Muscle of arm (tissue), 12 donors: ENCODE measurements around the gene MUCL3. TPM values are rescaled to one million over a fixed set of nuclear protein-coding genes. Genes with fewer than 3 reads are reported as not detected.
"Not testable (repeated sequence)": the region's sequence is repeated elsewhere in the genome, so short reads cannot be mapped to it uniquely, and the experiment has no call there.

Source experiments
- DNase-seq: peaks from one replicate; pipeline ENCODE4 v3.0.0-alpha.2; 2013
- polyA plus RNA-seq, 12 donors: library from polyadenylated mRNA; unstranded; fragments of 120-200 nt; gene quantifications; one replicate each; pipeline ENCODE4 v1.2.1, GENCODE V29; 2013; ENCODE audit not compliant: insufficient read length in 12 of 12

The MUCL3 gene
- polyA plus RNA-seq, 12 donors = 0.04 to 0.06 TPM; not detected in 10

DNA sequence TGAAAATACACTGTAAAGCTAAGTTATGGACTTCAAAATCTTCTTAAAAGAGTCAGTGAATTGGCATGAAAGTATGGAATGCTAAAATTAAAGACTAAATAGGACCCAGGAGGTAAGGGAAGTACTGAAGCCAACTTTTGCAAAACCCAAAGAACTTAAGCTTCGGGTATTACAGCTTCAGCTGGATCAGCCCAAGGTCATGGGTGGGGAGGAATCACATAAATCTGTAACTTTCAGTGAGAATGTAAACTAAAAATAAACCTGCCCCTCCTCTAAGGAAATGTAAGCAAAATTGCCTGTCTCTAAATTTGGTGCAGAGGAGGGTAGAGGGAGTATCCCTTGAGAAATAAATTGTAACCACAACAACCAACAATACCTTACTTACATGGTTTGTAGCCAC, 38.4 kb downstream of the MUCL3 start:
- no peak for DNase-seq

DNA sequence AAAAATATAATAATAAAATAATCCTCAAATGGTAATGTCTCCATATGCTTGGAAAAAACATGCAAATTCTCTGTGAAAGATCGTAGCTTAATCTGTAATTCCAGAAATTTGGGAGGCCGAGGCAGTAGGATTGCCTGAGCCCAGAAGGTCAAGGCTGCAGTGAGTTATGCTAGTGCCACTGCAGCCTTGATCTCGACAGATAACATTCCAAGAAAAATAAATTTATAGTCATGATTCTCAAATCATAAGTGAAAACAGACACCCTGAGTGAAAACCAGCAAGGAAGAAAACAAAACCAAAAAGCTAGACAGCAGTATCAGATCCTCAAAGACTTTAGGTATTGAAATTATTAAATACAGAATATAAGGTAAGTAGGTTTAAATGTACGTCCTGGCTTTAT, 38.9 kb downstream of the MUCL3 start:
- no peak for DNase-seq

DNA sequence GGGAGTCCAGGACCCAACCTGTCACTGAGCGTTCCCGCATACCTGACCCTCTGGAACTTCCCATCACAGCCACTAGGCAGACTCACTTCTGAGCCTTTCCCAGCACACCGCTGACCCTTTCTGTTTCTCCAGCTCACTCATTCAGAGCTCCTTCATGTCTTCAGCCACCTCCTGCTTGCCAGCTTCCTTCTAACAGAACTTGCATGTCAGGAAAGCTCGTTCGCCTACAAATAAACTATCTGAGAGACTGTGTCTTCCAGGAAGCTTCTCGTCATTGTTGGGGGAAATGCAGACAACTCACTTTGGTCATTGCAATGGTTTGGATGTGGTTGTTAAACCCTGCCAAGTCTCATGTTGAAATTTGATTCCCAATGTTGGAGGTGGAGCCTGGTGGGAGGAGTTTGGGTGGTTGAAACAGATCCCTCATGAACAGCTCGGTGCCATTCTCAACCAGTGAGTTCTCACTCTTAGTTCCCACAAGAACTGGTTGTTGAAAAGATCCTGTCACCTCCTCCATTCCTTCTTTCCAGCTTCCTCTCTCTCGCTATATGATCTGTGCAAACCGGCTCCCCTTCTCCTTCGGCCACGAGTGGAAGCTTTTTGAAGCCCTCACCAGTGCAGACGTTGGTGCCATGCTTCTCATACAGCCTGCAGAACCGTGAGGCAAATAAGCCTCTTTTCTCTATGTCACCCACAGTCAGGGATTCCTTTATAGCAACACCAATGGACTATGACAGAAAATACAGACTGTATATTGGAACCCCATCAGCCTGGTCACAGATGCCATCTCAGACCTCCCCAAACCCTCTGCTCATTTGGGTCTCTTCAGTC, 41.4 kb downstream of the MUCL3 start:
- DNase-seq = peak; percentile 34

DNA sequence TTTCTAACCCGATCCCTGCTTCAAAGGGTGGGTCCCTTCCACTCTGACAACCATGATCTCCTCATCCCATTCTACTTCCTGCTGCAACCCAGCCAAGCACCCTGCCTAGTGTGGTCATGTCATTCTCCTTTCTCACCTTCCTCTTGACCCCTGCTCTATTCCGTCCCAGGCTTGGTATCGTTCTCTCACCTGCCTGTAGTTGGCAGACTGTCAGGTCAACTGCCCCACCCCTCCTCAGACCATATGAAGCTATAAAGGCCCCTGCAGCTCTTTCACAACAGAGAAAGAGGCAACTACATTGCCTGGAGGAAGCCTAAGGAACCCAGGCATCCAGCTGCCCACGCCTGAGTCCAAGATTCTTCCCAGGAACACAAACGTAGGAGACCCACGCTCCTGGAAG, 42.7 kb downstream of the MUCL3 start, which contains the start of gene MUC21:
Gene MUC21 (plus strand): TSS at position 280 of the 400 bp plus-strand sequence. CDS start 241 bp downstream, outside the sequence.
- no peak for DNase-seq

DNA sequence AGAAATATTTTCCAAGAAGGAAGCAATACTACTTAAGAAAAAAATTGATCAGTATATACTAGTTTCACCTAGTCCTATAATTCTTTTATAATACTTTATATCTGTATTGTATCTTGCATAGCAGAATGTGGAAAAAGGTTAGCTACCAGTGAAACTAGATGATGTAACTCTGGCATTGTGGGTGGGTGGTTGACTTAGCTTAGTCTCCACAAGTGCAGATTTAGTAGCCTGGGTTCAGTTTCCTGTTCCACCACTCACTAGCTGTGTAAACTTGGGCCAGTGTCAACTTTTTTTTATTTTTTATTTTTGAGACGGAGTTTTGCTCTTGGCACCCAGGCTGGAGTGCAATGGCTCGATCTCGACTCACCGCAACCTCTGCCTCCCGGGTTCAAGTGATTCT, 44.7 kb downstream of the MUCL3 start:
- no peak for DNase-seq

DNA sequence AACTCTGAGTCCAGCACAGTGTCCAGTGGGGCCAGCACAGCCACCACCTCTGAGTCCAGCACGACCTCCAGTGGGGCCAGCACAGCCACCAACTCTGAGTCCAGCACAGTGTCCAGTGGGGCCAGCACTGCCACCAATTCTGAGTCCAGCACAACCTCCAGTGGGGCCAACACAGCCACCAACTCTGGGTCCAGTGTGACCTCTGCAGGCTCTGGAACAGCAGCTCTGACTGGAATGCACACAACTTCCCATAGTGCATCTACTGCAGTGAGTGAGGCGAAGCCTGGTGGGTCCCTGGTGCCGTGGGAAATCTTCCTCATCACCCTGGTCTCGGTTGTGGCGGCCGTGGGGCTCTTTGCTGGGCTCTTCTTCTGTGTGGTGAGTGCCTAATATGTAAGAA, 46.5 kb downstream of the MUCL3 start:
- DNase-seq = no peak

DNA sequence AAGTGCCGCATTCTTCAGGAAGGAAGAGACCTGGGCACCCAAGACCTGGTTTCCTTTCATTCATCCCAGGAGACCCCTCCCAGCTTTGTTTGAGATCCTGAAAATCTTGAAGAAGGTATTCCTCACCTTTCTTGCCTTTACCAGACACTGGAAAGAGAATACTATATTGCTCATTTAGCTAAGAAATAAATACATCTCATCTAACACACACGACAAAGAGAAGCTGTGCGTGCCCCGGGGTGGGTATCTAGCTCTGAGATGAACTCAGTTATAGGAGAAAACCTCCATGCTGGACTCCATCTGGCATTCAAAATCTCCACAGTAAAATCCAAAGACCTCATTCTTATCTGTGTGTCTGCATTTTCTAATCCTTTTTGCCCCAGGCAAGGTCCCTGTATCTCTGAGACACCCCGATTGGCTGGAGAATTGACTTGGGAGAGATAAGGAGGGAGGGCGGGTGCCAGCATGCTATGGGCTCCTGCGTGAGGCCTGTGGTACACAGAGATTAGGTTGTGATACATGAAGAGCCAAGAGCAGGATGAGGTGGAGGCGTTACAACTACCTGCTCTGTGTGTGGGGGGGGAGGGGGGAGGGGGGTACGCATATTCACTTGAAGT, 47.5 kb downstream of the MUCL3 start:
- DNase-seq = no peak

DNA sequence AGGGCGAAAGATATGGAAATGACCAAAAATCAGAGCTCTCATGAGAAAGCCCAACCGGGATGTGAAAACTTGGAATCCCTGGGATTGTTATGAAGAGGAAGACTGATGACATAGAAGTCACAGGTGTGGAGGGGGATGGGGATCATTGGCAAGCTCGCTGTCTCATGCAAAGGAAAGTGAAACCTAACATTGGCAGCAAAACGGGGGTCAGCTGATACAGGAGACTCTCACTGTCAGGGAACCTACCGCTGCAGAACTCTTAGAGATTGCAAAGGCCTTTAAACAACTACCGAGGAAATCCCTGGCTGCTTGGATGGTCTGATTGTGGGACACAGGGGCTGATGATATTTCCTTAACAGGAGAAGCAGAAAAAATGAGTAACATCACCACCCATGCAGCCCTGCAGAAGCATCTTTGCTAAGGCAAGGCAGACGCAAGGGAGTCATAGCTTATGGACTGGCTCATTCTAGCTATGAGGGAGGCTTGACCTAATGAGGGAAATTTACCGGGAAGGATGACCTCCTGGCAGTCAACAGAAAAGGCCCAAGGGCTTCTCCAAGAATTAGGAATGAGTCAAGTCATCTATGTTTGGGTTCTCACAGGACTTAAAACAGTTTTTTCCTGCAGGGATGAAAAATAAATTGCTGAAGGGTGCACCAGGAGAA, 49.8 kb downstream of the MUCL3 start:
- peak; percentile 6 for DNase-seq

DNA sequence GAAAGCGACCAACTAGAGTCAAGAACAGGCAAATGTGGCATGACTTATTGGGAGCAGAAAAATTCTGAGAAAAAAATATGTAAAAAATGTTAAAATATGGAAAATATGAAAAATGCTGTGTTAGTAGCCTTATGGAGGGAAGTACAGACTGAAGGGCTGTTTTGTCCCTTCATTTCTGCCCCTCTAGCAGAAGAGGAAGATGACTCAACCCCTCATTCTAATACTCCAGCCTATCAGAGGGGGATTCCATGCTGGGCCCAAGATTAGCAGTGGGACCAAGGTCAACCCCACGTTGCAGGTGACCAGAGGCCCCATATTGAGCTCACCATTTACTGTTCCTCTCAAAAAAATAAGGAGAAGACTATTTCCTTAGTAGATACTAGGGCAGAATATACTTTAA, 51.1 kb downstream of the MUCL3 start:
- no peak for DNase-seq

DNA sequence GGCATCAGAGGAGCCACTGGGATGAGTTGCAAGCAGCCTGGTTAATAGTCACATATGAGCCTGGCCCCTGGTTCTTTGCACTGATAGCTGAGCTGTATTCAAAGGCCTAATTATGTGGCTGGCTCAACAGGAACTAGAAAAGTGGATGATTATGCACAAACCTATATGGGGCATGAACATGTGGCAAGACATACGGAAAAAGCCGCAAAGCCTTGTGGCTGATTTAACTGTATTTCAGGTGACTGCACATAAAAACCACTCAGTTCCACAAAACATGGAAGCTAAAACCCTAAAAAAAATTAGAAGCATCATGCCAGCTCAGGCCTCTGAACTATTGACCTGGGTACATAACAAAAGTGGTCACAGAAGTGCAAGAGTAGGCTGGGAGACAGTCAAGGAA, 56.5 kb downstream of the MUCL3 start:
- no peak for DNase-seq

DNA sequence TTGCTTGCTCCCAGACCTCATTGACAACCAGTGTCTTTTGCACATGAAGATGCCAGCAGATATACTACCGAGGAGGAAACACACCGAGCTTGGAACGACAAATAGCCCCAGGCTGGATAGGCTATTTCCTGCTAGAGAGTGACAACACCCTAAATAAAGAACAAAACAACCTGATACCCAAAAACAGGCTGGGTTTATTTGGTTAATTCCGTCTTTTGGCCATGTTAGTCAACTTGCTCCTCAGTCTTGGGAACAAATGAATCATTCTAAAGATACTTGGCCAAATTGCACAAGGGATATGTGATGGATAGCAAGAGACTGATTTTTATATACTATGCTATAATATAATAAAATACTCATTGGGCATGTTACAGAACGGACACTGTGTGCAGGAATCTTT, 58.0 kb downstream of the MUCL3 start:
- DNase-seq = no peak

DNA sequence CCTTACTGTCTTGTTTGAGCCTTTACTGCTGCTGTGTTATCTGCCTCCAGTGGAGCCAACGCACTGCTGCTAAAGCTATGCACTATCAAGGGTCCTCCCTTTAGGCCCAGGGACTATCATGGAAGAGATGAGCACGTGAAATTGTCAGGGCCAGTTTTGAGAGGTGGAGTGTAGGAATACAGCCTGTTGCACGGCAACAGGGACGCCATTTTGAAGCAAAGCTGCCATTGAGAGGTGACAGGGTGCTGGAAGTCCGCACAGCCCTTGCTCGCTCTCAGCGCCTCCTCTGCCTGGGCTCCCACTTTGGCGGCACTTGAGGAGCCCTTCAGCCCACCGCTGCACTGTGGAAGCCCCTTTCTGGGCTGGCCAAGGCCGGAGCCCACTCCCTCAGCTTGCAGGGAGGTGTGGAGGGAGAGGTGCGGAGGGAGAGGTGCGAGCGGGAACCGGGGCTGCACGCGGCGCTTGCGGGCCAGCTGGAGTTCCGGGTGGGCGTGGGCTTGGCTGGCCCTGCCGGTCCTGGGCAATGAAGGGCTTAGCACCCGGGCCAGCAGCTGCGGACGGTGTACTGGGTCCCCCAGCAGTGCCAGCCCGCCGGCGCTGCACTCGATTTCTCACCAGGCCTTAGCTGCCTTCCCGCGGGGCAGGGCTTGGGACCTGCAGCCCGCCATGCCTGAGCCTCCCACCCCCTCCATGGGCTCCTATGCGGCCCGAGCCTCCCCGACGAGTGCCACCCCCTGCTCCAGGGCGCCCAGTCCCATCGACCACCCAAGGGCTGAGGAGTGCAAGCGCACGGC, 59.5 kb downstream of the MUCL3 start:
- DNase-seq = not testable (repeated sequence)

DNA sequence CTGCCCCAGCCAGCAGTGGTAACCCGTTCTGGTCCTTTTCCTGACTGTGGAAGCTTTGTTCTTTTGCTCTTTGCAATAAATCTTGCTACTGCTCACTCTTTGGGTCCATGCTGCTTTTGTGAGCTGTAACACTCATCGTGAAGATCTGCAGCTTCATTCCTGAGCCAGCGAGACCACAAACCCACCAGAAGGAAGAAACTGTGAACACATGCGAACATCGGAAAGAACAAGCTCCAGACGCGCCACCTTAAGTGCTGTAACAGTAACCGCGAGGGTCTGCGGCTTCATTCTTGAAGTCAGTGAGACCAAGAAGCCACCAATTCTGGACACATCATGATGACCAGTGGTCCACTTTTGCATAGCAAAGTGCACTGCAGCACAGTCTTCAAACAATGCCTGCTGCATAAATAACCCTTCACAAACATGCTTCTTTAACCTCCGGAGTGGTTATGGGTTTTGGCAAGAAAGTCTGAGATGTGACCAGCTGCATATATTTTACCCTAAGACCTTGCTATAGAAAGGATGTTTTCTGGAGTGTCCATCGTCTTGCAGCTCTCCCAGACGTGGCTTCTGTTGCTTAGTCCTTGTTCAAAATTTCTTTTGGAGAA, 60.6 kb downstream of the MUCL3 start:
- no peak for DNase-seq

DNA sequence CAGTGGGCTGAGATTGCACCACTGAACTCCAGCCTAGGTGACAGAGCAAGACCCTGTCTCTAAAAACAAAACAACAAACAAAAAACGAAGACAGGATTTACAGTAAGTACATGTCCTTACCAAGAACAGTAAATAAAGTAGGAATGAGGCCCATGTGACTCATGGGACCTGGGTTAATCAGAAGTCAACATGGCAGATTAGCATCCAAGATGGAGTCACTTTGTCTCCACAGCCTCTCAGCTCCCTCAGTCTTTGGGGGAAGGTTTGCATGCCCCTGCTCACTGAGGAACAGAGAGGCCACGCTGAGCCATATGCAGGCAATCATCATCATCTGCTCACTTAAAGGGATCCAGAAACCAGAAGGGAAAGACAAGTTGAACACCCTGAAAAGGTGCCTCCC, 61.7 kb downstream of the MUCL3 start:
- DNase-seq = no peak

Other genes with a start within 250 kb of the MUCL3 start
- gene NRM, start 250.0 kb upstream of the MUCL3 start, polyA plus RNA-seq = 10 to 100 TPM in 11 of 12 donors, not detected in 1; 32.1 to 50.3 (median 38.9) TPM
- 10 to 100 TPM; 19.5 to 54.6 (median 26.0) TPM for gene MDC1, start 223.7 kb upstream of the MUCL3 start, polyA plus RNA-seq
- gene TUBB, start 220.6 kb upstream of the MUCL3 start, polyA plus RNA-seq = 1,000 to 10,000 TPM in 2 of 12 donors, 100 to 1,000 TPM in 10; 374 to 1,081 (median 842) TPM
- gene FLOT1, start 198.3 kb upstream of the MUCL3 start, polyA plus RNA-seq = 100 to 1,000 TPM in 7 of 12 donors, 10 to 100 TPM in 4, not detected in 1; 92.8 to 121 (median 107) TPM
- gene IER3, start 196.4 kb upstream of the MUCL3 start, polyA plus RNA-seq = 10 to 100 TPM in 7 of 12 donors, 1 to 10 TPM in 4, not detected in 1; 7.2 to 18.7 (median 11.0) TPM
- gene DDR1, start 56.5 kb upstream of the MUCL3 start, polyA plus RNA-seq = 100 to 1,000 TPM in 1 of 12 donors, 10 to 100 TPM in 10, not detected in 1; 52.4 to 112 (median 69.5) TPM
- 10 to 100 TPM in 11 of 12 donors, not detected in 1; 18.0 to 33.4 (median 24.4) TPM for gene GTF2H4, start 32.8 kb upstream of the MUCL3 start, polyA plus RNA-seq
- gene VARS2, start 26.7 kb upstream of the MUCL3 start, polyA plus RNA-seq = 10 to 100 TPM in 11 of 12 donors, not detected in 1; 18.7 to 36.7 (median 25.7) TPM
- 1 to 10 TPM in 1 of 12 donors, under 1 TPM in 2, not detected in 9; 0.57 to 1.7 (median 0.90) TPM for gene SFTA2, start 8.8 kb upstream of the MUCL3 start, polyA plus RNA-seq
- not detected for gene MUC21, start 42.7 kb downstream of the MUCL3 start, polyA plus RNA-seq
- gene MUC22, start 69.5 kb downstream of the MUCL3 start, polyA plus RNA-seq = 1 to 10 TPM in 3 of 12 donors, under 1 TPM in 1, not detected in 8; 0.14 to 4.3 (median 1.8) TPM
- gene C6orf15, start 171.6 kb downstream of the MUCL3 start, polyA plus RNA-seq = not detected
- 1 to 10 TPM in 2 of 12 donors, under 1 TPM in 8, not detected in 2; 0.41 to 1.3 (median 0.67) TPM for gene PSORS1C1, start 173.8 kb downstream of the MUCL3 start, polyA plus RNA-seq
- gene CDSN, start 179.5 kb downstream of the MUCL3 start, polyA plus RNA-seq = under 1 TPM in 2 of 12 donors, not detected in 10; 0.09 to 0.10 TPM
- gene PSORS1C2, start 198.1 kb downstream of the MUCL3 start, polyA plus RNA-seq = under 1 TPM in 5 of 12 donors, not detected in 7; 0.16 to 0.85 (median 0.19) TPM
- gene CCHCR1, start 216.8 kb downstream of the MUCL3 start, polyA plus RNA-seq = 10 to 100 TPM in 10 of 12 donors, 1 to 10 TPM in 1, not detected in 1; 9.5 to 25.3 (median 12.6) TPM
- 10 to 100 TPM in 8 of 12 donors, 1 to 10 TPM in 3, not detected in 1; 8.7 to 16.3 (median 11.0) TPM for gene TCF19, start 217.6 kb downstream of the MUCL3 start, polyA plus RNA-seq
- gene POU5F1, start 229.7 kb downstream of the MUCL3 start, polyA plus RNA-seq = 1 to 10 TPM in 1 of 12 donors, under 1 TPM in 9, not detected in 2; 0.30 to 1.3 (median 0.62) TPM